SKM-1 (cell line): ENCODE data around the gene CLK2.
"Not testable (repeated sequence)": the region's sequence is repeated elsewhere in the genome, so short reads cannot be mapped to it uniquely, and the experiment has no call there.

Experiments
- DNase-seq: peaks from one replicate; lab custom pipeline; 2025; ENCODE audit not compliant: unreplicated experiment; lab: John Stamatoyannopoulos, UW

CLK2 gene

GRCh38 chr1:155268630-155269029 lies 4.7 kb downstream of the CLK2 start:
- DNase-seq: no peak

GRCh38 chr1:155267373-155267772 lies 5.9 kb downstream of the CLK2 start:
- no peak for DNase-seq

- DNase-seq: no peak
Observed at GRCh38 chr1:155266553-155266952, 6.8 kb downstream of the CLK2 start.

- DNase-seq: no peak
Observed at GRCh38 chr1:155263067-155263466, 10.2 kb downstream of the CLK2 start.

GRCh38 chr1:155261852-155262673 lies 11.2 kb downstream of the CLK2 start, which contains the start of gene SCAMP3:
Gene SCAMP3, minus strand, starts transcription at chr1:155262360. Its CDS starts 209 bp downstream, at chr1:155262151.
- DNase-seq: peak; percentile 99

GRCh38 chr1:155261493-155261851 lies 11.8 kb downstream of the CLK2 start:
- no peak for DNase-seq

- no peak for DNase-seq
Observed at GRCh38 chr1:155260276-155260675, 13.0 kb downstream of the CLK2 start.

- no peak for DNase-seq
Observed at GRCh38 chr1:155256058-155256852, 17.0 kb downstream of the CLK2 start.

- DNase-seq: peak; percentile 63
Observed at GRCh38 chr1:155255243-155256007, 17.9 kb downstream of the CLK2 start, which contains the start of gene ENTREP3. Gene ENTREP3, minus strand, starts transcription at chr1:155255483. Its CDS starts 606 bp downstream, at chr1:155254877.

- no peak for DNase-seq
Observed at GRCh38 chr1:155254714-155255242, 18.5 kb downstream of the CLK2 start.

GRCh38 chr1:155254228-155254713 lies 19.0 kb downstream of the CLK2 start:
- no peak for DNase-seq

- DNase-seq: no peak
Observed at GRCh38 chr1:155253797-155254196, 19.5 kb downstream of the CLK2 start.

GRCh38 chr1:155253208-155253607 lies 20.1 kb downstream of the CLK2 start:
- DNase-seq: no peak

GRCh38 chr1:155251566-155251965 lies 21.7 kb downstream of the CLK2 start:
- no peak for DNase-seq

- DNase-seq: peak; percentile 99
Observed at GRCh38 chr1:155250633-155251449, 22.5 kb downstream of the CLK2 start.

- no peak for DNase-seq
Observed at GRCh38 chr1:155250246-155250632, 23.1 kb downstream of the CLK2 start.

GRCh38 chr1:155247667-155248553 lies 25.4 kb downstream of the CLK2 start:
- no peak for DNase-seq

GRCh38 chr1:155246796-155247195 lies 26.5 kb downstream of the CLK2 start:
- DNase-seq: not testable (repeated sequence)

- DNase-seq: no peak
Observed at GRCh38 chr1:155245163-155245524, 28.2 kb downstream of the CLK2 start.
